GM10266 (cell line): ENCODE data around the gene MTG1.
A peak's percentile ranks its signal among the peaks of the same experiment; 100 is the strongest.

Experiments
- DNase-seq: peaks from one replicate; pipeline ENCODE4 v3.0.0; 2012; ENCODE audit errors: extremely low spot score
- TF ChIP-seq, protein P1 (sequence below): IDR thresholded peaks from 2 replicates; pipeline ENCODE4 v1.5.1; 2012; ENCODE audit warnings: mild to moderate bottlenecking, low read depth; ENCODE audit not compliant: control insufficient read depth, insufficient read depth; ENCODE audit errors: missing control alignments

MTG1 gene

DNA sequence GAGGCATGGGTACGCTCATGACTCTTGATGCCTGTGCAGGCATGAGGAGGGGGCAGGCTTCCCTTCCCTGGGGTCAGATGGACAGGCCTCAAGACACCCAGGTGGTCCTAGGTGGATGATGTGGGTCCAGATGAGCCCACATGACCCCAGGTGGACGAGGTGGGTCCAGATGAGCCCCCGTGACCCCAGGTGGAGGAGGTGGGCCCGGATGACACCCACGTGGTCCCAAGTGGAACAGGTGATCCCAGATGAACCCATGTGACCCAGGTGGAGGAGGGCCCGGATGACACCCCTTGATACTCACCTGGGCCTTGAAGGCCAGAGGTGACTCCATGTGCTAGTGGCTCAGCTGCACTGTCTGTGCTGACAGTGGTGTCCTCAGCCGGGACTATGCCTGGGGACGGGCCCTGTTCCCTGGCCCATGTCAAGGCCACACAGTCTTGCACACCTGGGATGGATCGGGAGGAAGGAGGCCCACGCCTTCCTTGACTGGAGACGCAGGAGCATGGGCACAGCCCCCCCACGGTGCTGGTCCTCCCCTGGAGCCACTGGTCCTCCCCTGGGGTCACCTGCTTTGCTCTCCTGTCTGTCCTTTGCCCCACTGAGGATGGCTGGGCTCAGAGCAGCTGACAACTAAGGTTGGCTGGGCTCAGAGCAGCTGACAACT, 43.5 kb upstream of the MTG1 start:
- no peak for DNase-seq
- TF ChIP-seq, protein P1, sequence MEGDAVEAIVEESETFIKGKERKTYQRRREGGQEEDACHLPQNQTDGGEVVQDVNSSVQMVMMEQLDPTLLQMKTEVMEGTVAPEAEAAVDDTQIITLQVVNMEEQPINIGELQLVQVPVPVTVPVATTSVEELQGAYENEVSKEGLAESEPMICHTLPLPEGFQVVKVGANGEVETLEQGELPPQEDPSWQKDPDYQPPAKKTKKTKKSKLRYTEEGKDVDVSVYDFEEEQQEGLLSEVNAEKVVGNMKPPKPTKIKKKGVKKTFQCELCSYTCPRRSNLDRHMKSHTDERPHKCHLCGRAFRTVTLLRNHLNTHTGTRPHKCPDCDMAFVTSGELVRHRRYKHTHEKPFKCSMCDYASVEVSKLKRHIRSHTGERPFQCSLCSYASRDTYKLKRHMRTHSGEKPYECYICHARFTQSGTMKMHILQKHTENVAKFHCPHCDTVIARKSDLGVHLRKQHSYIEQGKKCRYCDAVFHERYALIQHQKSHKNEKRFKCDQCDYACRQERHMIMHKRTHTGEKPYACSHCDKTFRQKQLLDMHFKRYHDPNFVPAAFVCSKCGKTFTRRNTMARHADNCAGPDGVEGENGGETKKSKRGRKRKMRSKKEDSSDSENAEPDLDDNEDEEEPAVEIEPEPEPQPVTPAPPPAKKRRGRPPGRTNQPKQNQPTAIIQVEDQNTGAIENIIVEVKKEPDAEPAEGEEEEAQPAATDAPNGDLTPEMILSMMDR = no peak

DNA sequence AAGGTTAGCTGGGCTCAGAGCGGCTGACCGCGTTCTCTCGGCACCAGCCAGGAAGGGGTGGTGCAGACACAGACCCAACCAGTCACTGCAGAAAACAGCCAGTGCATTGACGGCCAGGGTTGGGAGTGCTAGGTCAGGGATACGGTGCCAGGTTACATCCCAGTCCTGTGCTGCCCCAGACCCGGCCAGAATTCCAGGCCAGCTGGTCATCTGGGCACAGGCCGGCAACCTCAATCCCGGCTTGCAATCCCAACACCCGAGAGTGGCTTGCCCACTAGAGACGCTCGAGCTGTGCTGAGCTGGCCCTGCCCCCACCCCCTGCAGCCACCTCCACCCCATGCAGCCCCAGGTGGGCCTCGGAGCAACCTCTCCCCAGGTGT, 43.0 kb upstream of the MTG1 start:
- TF ChIP-seq, protein P1 = no peak
- no peak for DNase-seq

DNA sequence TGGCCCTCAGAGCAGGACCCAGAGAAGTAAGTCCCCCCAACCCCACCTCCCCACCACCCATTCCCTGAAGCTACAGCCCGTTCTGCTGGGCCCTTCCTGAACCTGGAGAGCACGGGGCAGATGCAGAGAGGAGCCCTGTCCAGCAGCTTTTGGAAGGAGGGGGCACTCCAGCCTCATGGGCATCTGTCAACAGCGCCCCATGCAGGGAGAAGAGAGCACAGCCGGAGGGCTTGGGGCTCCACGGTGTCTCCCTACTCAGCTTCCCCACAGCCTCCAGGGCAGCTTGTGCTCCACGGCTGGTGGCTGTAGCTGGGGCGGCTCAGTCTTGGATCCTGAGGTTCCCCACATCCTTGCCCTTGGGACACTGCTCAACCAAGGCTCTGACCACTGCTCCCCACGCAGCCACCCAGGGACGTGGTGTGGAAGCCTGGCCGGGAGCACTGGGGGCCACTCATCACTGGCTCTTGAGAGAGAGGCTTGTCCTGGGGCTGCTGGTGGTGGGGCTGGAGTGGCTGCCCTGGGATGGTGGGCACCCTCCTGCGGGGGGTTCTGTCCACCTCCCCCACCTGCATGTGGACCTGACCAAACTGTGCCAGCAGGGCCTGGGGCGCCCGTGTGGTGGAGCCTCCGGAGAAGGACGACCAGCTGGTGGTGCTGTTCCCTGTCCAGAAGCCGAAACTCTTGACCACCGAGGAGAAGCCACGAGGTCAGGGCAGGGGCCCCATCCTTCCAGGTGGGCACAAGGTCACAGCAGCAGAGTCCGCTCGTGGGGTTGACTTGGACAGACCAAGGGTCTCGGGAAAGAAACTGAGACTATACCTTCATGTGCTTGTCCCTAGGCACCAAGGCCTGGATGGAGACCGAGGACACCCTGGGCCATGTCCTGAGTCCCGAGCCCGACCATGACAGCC, 42.3 kb upstream of the MTG1 start:
- TF ChIP-seq, protein P1 = peak; percentile 12

DNA sequence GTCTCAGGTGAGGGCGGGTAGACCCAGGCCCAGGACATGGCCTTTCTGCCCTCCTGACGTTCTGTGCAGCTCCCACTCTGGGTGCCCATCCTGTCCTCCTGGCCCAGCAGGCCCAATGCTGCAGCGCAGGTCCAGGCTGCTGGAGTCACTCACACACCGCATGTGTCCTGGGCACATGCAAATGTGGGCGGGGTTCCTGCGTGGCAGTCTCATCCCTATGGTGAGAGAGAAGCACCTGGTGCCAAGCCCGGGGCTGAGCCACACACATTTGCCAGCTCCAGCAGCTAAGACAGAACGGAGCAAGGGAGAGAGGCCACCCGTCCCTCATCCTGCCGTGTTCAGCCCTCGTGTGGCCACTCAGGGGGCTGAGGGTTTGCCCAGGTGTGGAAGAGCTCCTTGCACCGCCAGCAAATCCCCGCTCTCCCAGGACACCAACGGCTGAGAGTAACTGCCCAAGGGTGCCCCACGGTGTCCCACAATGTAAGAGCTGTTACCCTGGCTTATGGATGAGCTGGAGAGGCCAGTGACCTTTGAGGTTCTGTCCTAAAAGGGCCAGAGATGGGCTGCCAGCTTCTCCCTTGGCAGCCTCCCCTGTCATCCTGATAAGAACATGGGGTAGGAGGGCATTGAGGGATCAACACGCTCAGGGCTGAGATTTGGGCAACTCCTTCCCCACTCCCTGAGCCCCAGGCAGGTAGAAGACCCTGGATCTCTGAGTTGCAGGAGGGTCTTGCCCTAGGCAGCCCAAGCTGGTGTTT, 40.6 kb upstream of the MTG1 start:
- no peak for DNase-seq
- TF ChIP-seq, protein P1 = no peak

More for the DNA sequence above, 42.3 kb upstream of the MTG1 start:
- no peak for DNase-seq

DNA sequence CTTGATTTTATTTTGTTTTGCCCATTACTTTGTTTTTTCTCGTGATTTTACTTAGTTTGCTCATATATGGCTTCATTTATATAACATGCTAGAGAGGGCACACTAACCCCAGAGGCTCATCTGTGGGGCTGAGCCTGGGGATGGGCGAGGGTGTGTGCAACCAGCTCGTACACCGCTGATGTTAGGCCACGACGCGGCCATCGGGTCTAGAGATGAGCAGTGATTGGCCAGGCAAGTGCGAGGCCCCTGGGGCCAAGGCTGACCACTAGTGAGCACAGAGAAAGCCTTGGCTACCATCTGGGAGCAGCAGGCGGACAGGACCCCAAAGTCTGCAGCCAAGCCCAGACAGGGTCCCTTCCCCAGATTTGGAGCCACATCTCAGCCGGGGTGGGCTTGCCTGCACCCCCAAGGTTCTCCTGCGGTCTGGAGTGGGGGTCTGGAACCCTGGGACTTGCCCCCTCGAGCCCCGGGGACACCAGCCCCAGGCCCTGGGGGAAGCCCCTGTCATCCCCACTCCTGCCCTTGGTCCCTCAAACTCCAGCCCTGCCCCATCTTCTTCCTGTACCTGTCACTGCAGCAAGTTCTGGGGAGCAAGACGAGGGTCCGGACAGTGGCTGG, 39.9 kb upstream of the MTG1 start:
- TF ChIP-seq, protein P1 = no peak
- DNase-seq = no peak

DNA sequence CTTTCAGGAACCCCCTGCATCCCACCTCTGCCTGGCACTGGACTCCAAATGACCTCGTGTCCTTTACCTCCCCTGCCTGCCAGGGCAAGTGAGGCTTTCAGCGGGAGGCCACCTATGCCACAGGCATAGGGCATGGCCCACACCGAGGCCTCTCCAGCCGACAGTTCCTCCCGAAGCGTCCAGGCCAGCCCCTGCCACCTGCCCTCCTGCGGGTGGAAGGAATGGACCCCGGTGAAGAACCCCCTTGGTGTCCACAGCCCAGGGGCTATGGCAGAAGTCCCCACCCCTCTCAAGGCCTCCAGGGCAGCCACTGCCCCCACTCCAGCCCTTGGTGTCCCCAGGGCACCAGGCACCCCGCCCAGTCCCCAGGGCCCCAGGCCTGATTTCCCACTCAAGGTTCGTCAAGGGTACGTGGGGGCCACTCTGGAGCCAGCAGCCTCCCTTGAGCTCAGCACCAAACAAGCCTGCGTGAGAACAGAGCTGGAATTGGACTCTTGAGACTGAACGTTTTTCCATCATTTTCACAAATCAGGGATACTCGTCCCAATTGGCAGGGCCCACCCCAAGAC, 39.2 kb upstream of the MTG1 start:
- TF ChIP-seq, protein P1 = no peak
- no peak for DNase-seq
